Heart left ventricle (tissue), 16 donors: ENCODE measurements around the gene ZFPM1. TPM values are rescaled to one million over a fixed set of nuclear protein-coding genes. Genes with fewer than 3 reads are reported as not detected.

ENCODE experiments used
- ATAC-seq, 4 donors: fragments of 200-7000 bp; cut with Tn5 transposase; one replicate each; pipeline ENCODE4 v1.9.1; 2020 to 2022; ENCODE audit warnings: moderate library complexity in 4 of 4, mild to moderate bottlenecking in 3 of 4, moderate number of reproducible peaks in 1 of 4
- DNase-seq, 5 donors: peaks; one replicate each; pipeline ENCODE4 v3.0.0-alpha.2; 2020
- H3K27ac ChIP-seq, 12 donors: fragments of 200-600 bp; sonication (generic) in 4 of 12; one replicate each; pipeline versions ENCODE4 v1.5.0 to v1.8.0; 2016 to 2022; ENCODE audit warnings: mild to moderate bottlenecking in 2 of 12
- H3K27me3 ChIP-seq, 9 donors: fragments of 200-600 bp; sonication (generic) in 2 of 9; one replicate each; pipeline versions ENCODE4 v1.5.1 to v1.8.0; 2016 to 2022; ENCODE audit warnings: mild to moderate bottlenecking in 3 of 9
- H3K36me3 ChIP-seq, 9 donors: fragments of 200-600 bp; sonication (generic) in 2 of 9; one replicate each; pipeline versions ENCODE4 v1.5.0 to v1.8.0; 2018 to 2022; ENCODE audit warnings: mild to moderate bottlenecking in 2 of 9
- H3K4me1 ChIP-seq, 12 donors: fragments of 200-600 bp; sonication (generic) in 4 of 12; one replicate each; pipeline versions ENCODE4 v1.5.0 to v1.8.0; 2016 to 2022; ENCODE audit warnings: mild to moderate bottlenecking in 3 of 12
- H3K4me3 ChIP-seq, 12 donors: fragments of 200-600 bp; sonication (generic) in 4 of 12; one replicate each; pipeline versions ENCODE4 v1.5.0 to v1.8.0; 2017 to 2022; ENCODE audit warnings: mild to moderate bottlenecking in 9 of 12, moderate library complexity in 4 of 12
- H3K9me3 ChIP-seq, 12 donors: fragments of 200-600 bp; sonication (generic) in 4 of 12; one replicate each; pipeline versions ENCODE4 v1.5.0 to v1.8.0; 2016 to 2022; ENCODE audit warnings: mild to moderate bottlenecking in 1 of 12
- CTCF ChIP-seq, 12 donors: fragments of 200-600 bp; sonication (generic) in 4 of 12; IDR thresholded peaks; one replicate each; pipeline versions ENCODE4 v1.5.0 to v1.8.0; 2018 to 2022; ENCODE audit warnings: antibody characterized with exemption in 12 of 12, mild to moderate bottlenecking in 5 of 12
- POLR2A ChIP-seq, 2 donors: fragments of 450-650 bp; IDR thresholded peaks; one replicate each; pipeline ENCODE4 v1.6.1; 2017; ENCODE audit warnings: antibody characterized with exemption in 2 of 2, mild to moderate bottlenecking in 2 of 2, moderate library complexity in 2 of 2
- WGBS, 4 donors: extraction: QIAGEN DNeasy Blood & Tissue Kit in 2 of 4; methylation state at CpG; one replicate each; pipeline versions ENCODE4 v1.1.5 to v1.1.7; 2013 to 2018; 5-methylcytosine and 5-hydroxymethylcytosine counted together
- intact Hi-C, 10 donors: fragments of 100-400 bp; cut with DNase I; formaldehyde crosslinking; loops; one replicate each; pipeline versions ENCODE4 v1.11.1 to v1.14.2; 2022
- polyA plus RNA-seq, 2 donors: library from polyadenylated mRNA; stranded (reverse); fragments of 200-250 nt; gene quantifications; one replicate each; pipeline ENCODE4 v1.2.3, GENCODE V29; 2013
- total RNA-seq, 9 donors: library from RNA; depleted of rRNA in 2 of 9; stranded (reverse); fragments of >200 nt in 2 of 9; fragmentation: NEBNext Ultra II Directional in 3 of 9; extraction: Animal tissue kit (Norgen Biotek cat#: 25700) in 3 of 9; gene quantifications; one replicate each; pipeline versions ENCODE4 v1.1.0 to v1.2.4, GENCODE V29; 2016 to 2023
- donor health status: ischemic (EF 13 %, LVEDD 7.1; RV severe dilation, severe dysfunction).
- donor health status: healthy with polysubstance abuse.
- donor health status: DM: no; HTN: yes; CAD: no.
- donor health status: DM: no; HTN: no; CAD: no.
- donor health status: ischemic (EF 25% LVEDD 6.9; RV normal size, moderate dysfunction).
- donor health status: ischemic (EF 25% LVEDD 5.7; RV mildly dilated, moderate dysfunction).
- donor health status: healthy.
- donor health status: DM: yes; HTN: yes; CAD: no.
- donor health status: ischemic (EF 35%, LVEDD 5.7; RV mildly dilated, moderate dysfunction).
- donor health status: nonischemic (EF 11% LVEDD 7.7; RV severe dilation, severe dysfunction).
- donor health status: DM: yes; HTN: yes; CAD: no.
- donor health status: PGD.
- donor health status: ischemic (EF 29% LVEDD 5.4; RV normal size, mild dysfunction).
- donor health status: nonischemic (EF 23%, LVEDD 6.1; RV moderate dilation, normal function).

Gene ZFPM1
- total and polyA plus RNA-seq, 11 donors = 1.3 to 6.3 (median 4.1) TPM

- 78 to 86% (median 82%) methylated on average over 10 of the region's 10 CpGs for WGBS, 4 donors
- no peaks in the 10 kb centered on the region for H3K9me3 ChIP-seq
- H3K36me3 ChIP-seq = no peaks in the 10 kb centered on the region
- DNase-seq (no peak), ATAC-seq (no peak)
- intact Hi-C loops = no loop called here
- H3K27ac ChIP-seq = no peak overlapping the region
- H3K27me3 ChIP-seq = peaks cover 0 to 34% (median 8%) of the 10 kb centered on the region in 9 donors
- no peak overlapping the region for H3K4me3 ChIP-seq
- TF ChIP-seq CTCF (IDR thresholded peaks at IDR 0.05) (no peak), POLR2A (IDR thresholded peaks at IDR 0.05) (no peak)
- H3K4me1 ChIP-seq = peaks cover 0 to 15% (median 4%) of the 10 kb centered on the region in 12 donors
Observed at GRCh38 chr16:88552166-88552565, 99.1 kb downstream of the ZFPM1 start.

- ATAC-seq (no peak), DNase-seq (no peak)
- Histone ChIP-seq H3K27ac (no peak overlapping the region), H3K4me1 (peaks cover 0 to 15% (median 4%) of the 10 kb centered on the region in 12 donors), H3K4me3 (no peak overlapping the region), H3K36me3 (no peaks in the 10 kb centered on the region), H3K9me3 (no peaks in the 10 kb centered on the region), H3K27me3 (peaks cover 0 to 40% (median 6%) of the 10 kb centered on the region in 9 donors)
- intact Hi-C loops = no loop called here
- TF ChIP-seq CTCF (IDR thresholded peaks at IDR 0.05) = no peak
- no peak for TF ChIP-seq POLR2A (IDR thresholded peaks at IDR 0.05)
- 71 to 85% (median 79%) methylated on average over 7 to 13 of the region's 13 CpGs for WGBS, 4 donors
Observed at GRCh38 chr16:88552815-88553214, 99.7 kb downstream of the ZFPM1 start.

- no peak overlapping the region for H3K27ac ChIP-seq
- DNase-seq (no peak), ATAC-seq (no peak)
- 70 to 82% (median 80%) methylated on average over 12 to 16 of the region's 16 CpGs for WGBS, 4 donors
- H3K4me1 ChIP-seq = peaks cover 0 to 17% (median 5%) of the 10 kb centered on the region in 12 donors
- H3K9me3 ChIP-seq = no peaks in the 10 kb centered on the region
- TF ChIP-seq CTCF (IDR thresholded peaks at IDR 0.05) (no peak), POLR2A (IDR thresholded peaks at IDR 0.05) (no peak)
- no peaks in the 10 kb centered on the region for H3K36me3 ChIP-seq
- H3K27me3 ChIP-seq = peaks cover 0 to 40% (median 1%) of the 10 kb centered on the region in 9 donors
- intact Hi-C loops = no loop called here
- H3K4me3 ChIP-seq = no peak overlapping the region
Observed at GRCh38 chr16:88553739-88554138, 100.7 kb downstream of the ZFPM1 start.

GRCh38 chr16:88554711-88555264, 101.7 kb downstream of the ZFPM1 start:
- TF ChIP-seq POLR2A (IDR thresholded peaks at IDR 0.05) = no peak
- TF ChIP-seq CTCF (IDR thresholded peaks at IDR 0.05) = no peak
- Histone ChIP-seq H3K27ac (no peak overlapping the region), H3K36me3 (no peaks in the 10 kb centered on the region), H3K9me3 (no peaks in the 10 kb centered on the region), H3K4me1 (peaks cover 0 to 24% (median 5%) of the 10 kb centered on the region in 12 donors), H3K4me3 (no peak overlapping the region), H3K27me3 (peaks cover 0 to 39% (median 2%) of the 10 kb centered on the region in 9 donors)
- ATAC-seq = no peak
- WGBS, 4 donors = 74 to 77% (median 75%) methylated on average over 14 to 15 of the region's 15 CpGs
- DNase-seq = no peak
- intact Hi-C loops = no loop called here
